GM18526 (cell line): ENCODE measurements around the gene ALDOA.

Source experiments
- POLR2A ChIP-seq: IDR thresholded peaks from 3 replicates; pipeline ENCODE4 v1.6.1; 2011; ENCODE audit not compliant: insufficient read length; ENCODE audit errors: extremely low read depth

Gene ALDOA

GRCh38 chr16:30090610-30091331 lies 25.2 kb downstream of the ALDOA start:
- no peak for TF ChIP-seq POLR2A

- TF ChIP-seq POLR2A = peak; percentile 50
These were observed 26.2 kb downstream of the ALDOA start, which contains the start of gene TBX6 for GRCh38 chr16:30091474-30092372. TSS of gene TBX6 (minus strand) at chr16:30091924. CDS start at chr16:30091193, 731 bp downstream.

- TF ChIP-seq POLR2A = peak; percentile 56
These were observed 26.9 kb downstream of the ALDOA start for GRCh38 chr16:30092373-30093010.

GRCh38 chr16:30094541-30095165 lies 29.1 kb downstream of the ALDOA start:
- TF ChIP-seq POLR2A = no peak

GRCh38 chr16:30095166-30096078 lies 29.9 kb downstream of the ALDOA start:
- TF ChIP-seq POLR2A = no peak

GRCh38 chr16:30096105-30096861 lies 30.7 kb downstream of the ALDOA start, which contains the start of gene YPEL3:
TSS of gene YPEL3 (minus strand) at chr16:30096213. CDS start at chr16:30095482, 731 bp downstream.
- peak; percentile 69 for TF ChIP-seq POLR2A

GRCh38 chr16:30096862-30097563 lies 31.5 kb downstream of the ALDOA start:
- TF ChIP-seq POLR2A = no peak

GRCh38 chr16:30104090-30104489 lies 38.5 kb downstream of the ALDOA start:
- no peak for TF ChIP-seq POLR2A

GRCh38 chr16:30104492-30104891 lies 38.9 kb downstream of the ALDOA start:
- no peak for TF ChIP-seq POLR2A

GRCh38 chr16:30108059-30108850 lies 42.7 kb downstream of the ALDOA start:
- TF ChIP-seq POLR2A = no peak

- TF ChIP-seq POLR2A = no peak
These were observed 45.1 kb downstream of the ALDOA start for GRCh38 chr16:30110661-30111060.
